Upper lobe of right lung (tissue), 1 donor: ENCODE measurements around the gene AADAC. TPM values are rescaled to one million over a fixed set of nuclear protein-coding genes. Genes with fewer than 3 reads are reported as not detected.
"Not testable (repeated sequence)": the region's sequence is repeated elsewhere in the genome, so short reads cannot be mapped to it uniquely, and the experiment has no call there.

Experiments used
- ATAC-seq: fragments of 200-7000 bp; cut with Tn5 transposase; one replicate; pipeline ENCODE4 v1.9.1; 2020; ENCODE audit warnings: mild to moderate bottlenecking, moderate library complexity
- DNase-seq: peaks from one replicate; pipeline ENCODE4 v3.0.0-alpha.2; 2020
- H3K27ac ChIP-seq: fragments of 200-600 bp; one replicate; pipeline ENCODE4 v1.8.0; 2022
- H3K27me3 ChIP-seq: fragments of 200-600 bp; one replicate; pipeline ENCODE4 v1.8.0; 2022; ENCODE audit warnings: mild to moderate bottlenecking
- H3K36me3 ChIP-seq: fragments of 200-600 bp; one replicate; pipeline ENCODE4 v1.8.0; 2022
- H3K4me1 ChIP-seq: fragments of 200-600 bp; one replicate; pipeline ENCODE4 v1.8.0; 2022
- H3K4me3 ChIP-seq: fragments of 200-600 bp; one replicate; pipeline ENCODE4 v1.8.0; 2022; ENCODE audit warnings: mild to moderate bottlenecking
- H3K9me3 ChIP-seq: fragments of 200-600 bp; one replicate; pipeline ENCODE4 v1.8.0; 2022
- CTCF ChIP-seq: fragments of 200-600 bp; IDR thresholded peaks from one replicate; pipeline ENCODE4 v1.8.0; 2022; ENCODE audit warnings: antibody characterized with exemption
- intact Hi-C: fragments of 100-400 bp; cut with DNase I; formaldehyde crosslinking; loops from one replicate; pipeline ENCODE4 v1.11.0; 2022
- total RNA-seq: library from RNA; stranded (reverse); fragmentation: NEBNext Ultra II Directional; extraction: Animal tissue kit (Norgen Biotek cat#: 25700); gene quantifications from one replicate; pipeline ENCODE4 v1.2.1, GENCODE V29; 2021
- donor health status: DM: no; HTN: yes; CAD: no; lungs with severe emphysema.

Gene AADAC
- total RNA-seq, 1 donor from 2014 or later, result 3.2 TPM

GRCh38 chr3:151776259-151776740, 37.6 kb upstream of the AADAC start:
- no peak for ATAC-seq

DNA sequence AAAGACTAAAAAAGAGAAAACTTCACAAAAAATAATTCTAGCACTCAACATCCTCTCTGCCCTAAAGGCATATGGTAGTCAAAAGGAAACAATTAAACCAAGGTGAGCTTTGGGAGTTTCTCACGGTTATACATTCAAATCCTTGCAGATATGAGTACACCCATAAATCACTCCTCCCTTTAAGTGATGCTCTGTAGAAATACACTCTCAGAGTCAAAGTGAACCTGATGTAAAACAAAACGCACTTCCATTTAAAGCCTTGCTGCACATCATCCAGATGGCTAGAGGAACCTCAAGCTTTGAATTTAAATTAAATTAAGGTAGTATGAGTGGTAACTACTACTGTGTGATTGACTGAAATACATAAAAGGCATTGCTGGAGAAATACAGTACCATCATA, 36.0 kb upstream of the AADAC start:
- no peak for DNase-seq
- no peak for ATAC-seq
- Histone ChIP-seq H3K27ac (no peak overlapping the region), H3K4me1 (peaks cover 7% of the 10 kb centered on the region), H3K27me3 (no peaks in the 10 kb centered on the region), H3K36me3 (no peaks in the 10 kb centered on the region), H3K9me3 (no peaks in the 10 kb centered on the region), H3K4me3 (no peak overlapping the region)
- intact Hi-C loops, result no loop called here
- TF ChIP-seq CTCF, result no peak

More at GRCh38 chr3:151776259-151776740, 37.6 kb upstream of the AADAC start:
- H3K4me1 ChIP-seq, result peaks cover 7% of the 10 kb centered on the region
- H3K27ac ChIP-seq, result no peak overlapping the region
- DNase-seq, result no peak
- no peak for TF ChIP-seq CTCF
- H3K36me3 ChIP-seq, result no peaks in the 10 kb centered on the region
- no peak overlapping the region for H3K4me3 ChIP-seq
- no peaks in the 10 kb centered on the region for H3K27me3 ChIP-seq
- intact Hi-C loops, result no loop called here
- H3K9me3 ChIP-seq, result no peaks in the 10 kb centered on the region

DNA sequence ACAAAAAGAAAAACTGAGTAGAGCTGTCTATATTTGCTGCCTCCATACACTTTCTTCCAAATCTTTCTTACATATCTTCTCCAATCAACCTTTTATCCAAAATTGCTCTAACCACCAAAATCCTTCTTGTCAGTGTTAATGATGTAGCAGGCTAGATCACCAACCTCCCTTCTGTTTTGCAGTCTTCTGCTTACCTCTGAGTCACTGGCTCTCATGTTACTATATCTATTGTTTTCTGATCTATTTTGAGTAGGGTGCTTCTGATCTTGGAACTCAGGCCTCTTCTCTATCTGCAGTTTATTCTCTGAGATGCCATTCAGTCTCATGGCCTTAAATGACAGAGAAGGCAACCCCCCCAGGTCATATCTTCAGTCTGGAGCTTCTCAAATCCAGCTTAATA, 26.3 kb upstream of the AADAC start:
- no peak for DNase-seq
- no peaks in the 10 kb centered on the region for H3K9me3 ChIP-seq
- ATAC-seq, result no peak
- no peak overlapping the region for H3K27ac ChIP-seq
- intact Hi-C loops, result no loop called here
- no peak for TF ChIP-seq CTCF
- no peaks in the 10 kb centered on the region for H3K4me1 ChIP-seq
- H3K27me3 ChIP-seq, result no peaks in the 10 kb centered on the region
- no peak overlapping the region for H3K4me3 ChIP-seq
- no peaks in the 10 kb centered on the region for H3K36me3 ChIP-seq

- Histone ChIP-seq H3K27me3 (no peaks in the 10 kb centered on the region), H3K4me1 (no peaks in the 10 kb centered on the region), H3K9me3 (no peaks in the 10 kb centered on the region), H3K27ac (no peak overlapping the region), H3K4me3 (no peak overlapping the region), H3K36me3 (no peaks in the 10 kb centered on the region)
- no peak for TF ChIP-seq CTCF
- ATAC-seq (no peak), DNase-seq (no peak)
- intact Hi-C loops, result no loop called here
These were observed 25.5 kb upstream of the AADAC start for GRCh38 chr3:151788401-151788800.

GRCh38 chr3:151789853-151790463, 24.0 kb upstream of the AADAC start:
- intact Hi-C loops, result no loop called here
- Histone ChIP-seq H3K4me1 (no peaks in the 10 kb centered on the region), H3K27me3 (no peaks in the 10 kb centered on the region), H3K27ac (peak overlapping the region; percentile 47), H3K4me3 (no peak overlapping the region), H3K9me3 (no peaks in the 10 kb centered on the region), H3K36me3 (no peaks in the 10 kb centered on the region)
- ATAC-seq, result peak; percentile 64
- no peak for TF ChIP-seq CTCF
- no peak for DNase-seq

- H3K4me3 ChIP-seq, ATAC-seq, H3K36me3 ChIP-seq, H3K27ac ChIP-seq, H3K9me3 ChIP-seq, H3K4me1 ChIP-seq, DNase-seq, intact Hi-C loops, H3K27me3 ChIP-seq: not testable (repeated sequence)
These were observed 23.2 kb upstream of the AADAC start for GRCh38 chr3:151790763-151791162.
